GM11168 (cell line): ENCODE data around the gene OXCT2.
"Not testable (repeated sequence)": the region's sequence is repeated elsewhere in the genome, so short reads cannot be mapped to it uniquely, and the experiment has no call there.

ENCODE experiments used
- in situ Hi-C: fragments of 300-500 bp; cut with MboI; formaldehyde crosslinking; loops from one replicate; pipeline ENCODE4 v1.12.0; 2022; ENCODE audit warnings: low sequenced_read_pairs; ENCODE audit not compliant: unreplicated experiment

The OXCT2 gene

GRCh38 chr1:39771022-39771532 is at the start of gene OXCT2:
TSS of gene OXCT2 (minus strand) at chr1:39771348. CDS start at chr1:39771255, 93 bp downstream.
- in situ Hi-C loops: not testable (repeated sequence)

GRCh38 chr1:39819091-39819812 is 48.1 kb upstream of the OXCT2 start:
- in situ Hi-C loops: no loop called here

- in situ Hi-C loops: no loop called here
Measured at GRCh38 chr1:39818482-39818881, 47.3 kb upstream of the OXCT2 start.

GRCh38 chr1:39817091-39817932 is 46.2 kb upstream of the OXCT2 start:
- in situ Hi-C loops: not testable (repeated sequence)

GRCh38 chr1:39816415-39817090 is 45.4 kb upstream of the OXCT2 start:
- in situ Hi-C loops: no loop called here

GRCh38 chr1:39812913-39813312 is 41.8 kb upstream of the OXCT2 start:
- in situ Hi-C loops: no loop called here

GRCh38 chr1:39808784-39809517 is 37.8 kb upstream of the OXCT2 start:
- in situ Hi-C loops: no loop called here

GRCh38 chr1:39805385-39805784 is 34.2 kb upstream of the OXCT2 start:
- in situ Hi-C loops: no loop called here

- in situ Hi-C loops: no loop called here
Measured at GRCh38 chr1:39802496-39803260, 31.5 kb upstream of the OXCT2 start.

GRCh38 chr1:39800471-39800835 is 29.3 kb upstream of the OXCT2 start:
- in situ Hi-C loops: no loop called here

- in situ Hi-C loops: no loop called here
Measured at GRCh38 chr1:39799770-39800470, 28.8 kb upstream of the OXCT2 start.

GRCh38 chr1:39798859-39799769 is 28.0 kb upstream of the OXCT2 start:
- in situ Hi-C loops: not testable (repeated sequence)

- in situ Hi-C loops: no loop called here
Measured at GRCh38 chr1:39795651-39796050, 24.5 kb upstream of the OXCT2 start.

GRCh38 chr1:39791838-39792237 is 20.7 kb upstream of the OXCT2 start:
- in situ Hi-C loops: no loop called here

GRCh38 chr1:39789571-39790110 is 18.5 kb upstream of the OXCT2 start:
- in situ Hi-C loops: loop anchor here (5.0 kb wide), 1 partner anchor 292 kb away; no protein-coding TSS in a partner anchor

GRCh38 chr1:39788758-39789570 is 17.8 kb upstream of the OXCT2 start, which contains the start of gene BMP8B:
TSS of gene BMP8B (minus strand) at chr1:39788865. CDS start at chr1:39788485, 380 bp downstream.
- in situ Hi-C loops: loop anchor here (5.0 kb wide), 1 partner anchor 292 kb away; no protein-coding TSS in a partner anchor
